OCI-LY7 (cell line): ENCODE results near the gene PAPSS1. TPM values are rescaled to one million over a fixed set of nuclear protein-coding genes. Genes with fewer than 3 reads are reported as not detected.

ENCODE experiments used
- BruUV-seq: library from RNA; stranded (reverse); fragments of 400-500 nt; replicated peaks from 2 replicates; lab custom pipeline; 2021; lab: Mats Ljungman, UMichigan
- CTCF ChIA-PET: fragments of 300-600 bp; sonication (Branson Sonifier 250); formaldehyde crosslinking; loops from one replicate; lab custom pipeline; 2022; ENCODE audit warnings: antibody characterized with exemption; ENCODE audit not compliant: unreplicated experiment; lab: Charles Lee
- POLR2A ChIA-PET: fragments of 300-600 bp; sonication (Branson Sonifier 250); formaldehyde crosslinking; loops from one replicate; lab custom pipeline; 2022; ENCODE audit warnings: antibody characterized with exemption; lab: Charles Lee
- DNase-seq: peaks from one replicate; pipeline ENCODE4 v3.0.0-alpha.2; 2015; ENCODE audit warnings: low spot score
- H2AFZ ChIP-seq: fragments of 200-600 bp; sonication (generic), shearing (Covaris generic); 2 replicates; pipeline ENCODE4 v1.6.1; 2014; ENCODE audit warnings: mild to moderate bottlenecking, antibody characterized with exemption, low read length, moderate library complexity
- H3K27ac ChIP-seq: fragments of 200-600 bp; sonication (generic); 2 replicates; pipeline ENCODE4 v1.5.1; 2014; ENCODE audit warnings: mixed run types, low read depth, mild to moderate bottlenecking, moderate library complexity, low read length, inconsistent platforms; ENCODE audit not compliant: poor library complexity, severe bottlenecking
- H3K36me3 ChIP-seq: fragments of 200-600 bp; sonication (generic); 2 replicates; pipeline ENCODE4 v1.6.1; 2014; ENCODE audit warnings: mild to moderate bottlenecking, antibody characterized with exemption, low read length, moderate library complexity, mixed read lengths; ENCODE audit not compliant: insufficient read depth
- H3K4me1 ChIP-seq: fragments of 200-600 bp; sonication (generic); 2 replicates; pipeline ENCODE4 v1.5.1; 2014; ENCODE audit warnings: mild to moderate bottlenecking, low read length; ENCODE audit not compliant: insufficient read depth, poor library complexity, severe bottlenecking
- H3K4me2 ChIP-seq: fragments of 200-600 bp; sonication (generic); 2 replicates; pipeline ENCODE4 v1.6.1; 2014; ENCODE audit warnings: mild to moderate bottlenecking, low read length
- H3K4me3 ChIP-seq: fragments of 200-600 bp; sonication (generic); 2 replicates; pipeline ENCODE4 v1.5.1; 2014; ENCODE audit warnings: mild to moderate bottlenecking, low read depth, low read length; ENCODE audit not compliant: poor library complexity, severe bottlenecking
- H3K79me2 ChIP-seq: fragments of 200-600 bp; sonication (generic); 2 replicates; pipeline ENCODE4 v1.6.1; 2016; ENCODE audit warnings: low read depth, mild to moderate bottlenecking, low read length, moderate library complexity, mixed read lengths; ENCODE audit not compliant: insufficient read depth
- H3K9me2 ChIP-seq: fragments of 200-600 bp; sonication (generic); 2 replicates; pipeline ENCODE4 v1.6.1; 2016; ENCODE audit warnings: mild to moderate bottlenecking, low read length, mixed read lengths; ENCODE audit not compliant: insufficient read depth
- H3K9me3 ChIP-seq: fragments of 200-600 bp; sonication (generic); 2 replicates; pipeline ENCODE4 v1.6.1; 2014; ENCODE audit warnings: mild to moderate bottlenecking, mixed run types, low read length, mixed read lengths
- H4K20me1 ChIP-seq: fragments of 200-600 bp; sonication (generic); 2 replicates; pipeline ENCODE4 v1.6.1; 2014; ENCODE audit warnings: mild to moderate bottlenecking, antibody characterized with exemption, low read length, moderate library complexity, mixed read lengths; ENCODE audit not compliant: insufficient read depth
- EZH2phosphoT487 ChIP-seq: fragments of 200-600 bp; sonication (generic); IDR thresholded peaks from 2 replicates; pipeline ENCODE4 v1.6.1; 2018; ENCODE audit warnings: low read depth, borderline replicate concordance, mild to moderate bottlenecking, mixed run types, antibody characterized with exemption, low read length, moderate library complexity, mixed read lengths
- intact Hi-C: fragments of 100-400 bp; cut with micrococcal nuclease; formaldehyde crosslinking; loops from one replicate; pipeline ENCODE4 v1.10.0; 2022; ENCODE audit not compliant: unreplicated experiment
- total RNA-seq, 2 experiments: library from RNA; depleted of rRNA in 1 of 2; stranded (reverse); fragments of >200 nt in 1 of 2; shearing (Covaris generic) in 1 of 2; gene quantifications; 2 replicates each; pipeline ENCODE4 v1.2.3, GENCODE V29; 2014 to 2022
- TF ChIP-seq, protein P1 (sequence below): fragments of 200-600 bp; sonication (generic); conservative IDR thresholded peaks from 2 replicates; pipeline ENCODE4 v1.5.1; 2014; ENCODE audit warnings: mild to moderate bottlenecking, antibody characterized with exemption, low read length, moderate library complexity, mixed read lengths

PAPSS1 gene
- total RNA-seq, 2 experiments from 2014 or later: 62.0 to 118 TPM

DNA sequence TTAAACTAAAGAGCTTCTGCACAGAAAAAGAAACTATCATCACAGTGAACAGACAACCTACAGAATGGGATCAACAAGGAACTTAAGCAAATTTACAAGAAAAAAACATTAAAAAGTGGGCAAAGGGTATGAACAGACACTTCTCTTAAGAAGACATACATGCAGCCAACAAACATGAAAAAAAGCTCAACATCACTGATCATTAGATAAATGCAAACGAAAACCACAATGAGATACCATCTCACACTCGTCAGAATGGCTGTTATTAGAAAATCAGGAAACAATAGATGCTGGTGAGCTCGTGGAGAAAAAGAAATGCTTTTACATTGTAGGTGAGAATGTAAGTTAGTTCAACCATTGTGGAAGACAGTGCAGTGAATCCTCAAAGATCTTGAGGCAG lies 27.8 kb downstream of the PAPSS1 start:
- intact Hi-C loops: no loop called here
- POLR2A ChIA-PET: interaction anchor here (1.4 kb wide), 1 partner anchor 28 kb away, joined by 3 read pairs; the partner anchor contains the start of gene PAPSS1

DNA sequence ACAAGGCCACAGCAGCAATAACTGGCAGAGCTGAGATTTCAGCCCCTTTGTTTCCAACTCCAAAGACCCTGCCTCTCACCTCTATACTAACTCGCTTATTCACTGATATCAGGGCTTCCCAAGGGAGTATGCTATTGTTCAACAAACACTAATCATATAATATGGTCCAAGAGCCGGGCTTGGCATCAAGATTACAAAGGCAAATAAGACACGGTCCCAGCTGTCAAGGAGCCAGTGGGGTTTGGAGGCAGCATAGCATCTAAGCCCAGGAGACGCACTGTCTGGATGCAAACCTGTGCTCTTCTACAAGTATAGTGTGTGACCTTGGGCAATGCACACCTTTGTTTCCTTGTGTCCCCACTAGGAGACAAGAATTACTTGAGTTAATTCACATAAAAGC lies 28.7 kb downstream of the PAPSS1 start:
- ChIA-PET CTCF (no interaction called here), POLR2A (no interaction called here)
- H3K4me2 ChIP-seq: no peak overlapping the region
- H3K27ac ChIP-seq: no peak overlapping the region
- H3K4me1 ChIP-seq: no peaks in the 10 kb centered on the region
- no TSS peak for BruUV-seq
- H3K79me2 ChIP-seq: no peaks in the 10 kb centered on the region
- no peak for DNase-seq
- no peaks in the 10 kb centered on the region for H3K9me2 ChIP-seq
- no peak overlapping the region for H3K4me3 ChIP-seq
- H3K9me3 ChIP-seq: no peaks in the 10 kb centered on the region
- TF ChIP-seq, protein P1, sequence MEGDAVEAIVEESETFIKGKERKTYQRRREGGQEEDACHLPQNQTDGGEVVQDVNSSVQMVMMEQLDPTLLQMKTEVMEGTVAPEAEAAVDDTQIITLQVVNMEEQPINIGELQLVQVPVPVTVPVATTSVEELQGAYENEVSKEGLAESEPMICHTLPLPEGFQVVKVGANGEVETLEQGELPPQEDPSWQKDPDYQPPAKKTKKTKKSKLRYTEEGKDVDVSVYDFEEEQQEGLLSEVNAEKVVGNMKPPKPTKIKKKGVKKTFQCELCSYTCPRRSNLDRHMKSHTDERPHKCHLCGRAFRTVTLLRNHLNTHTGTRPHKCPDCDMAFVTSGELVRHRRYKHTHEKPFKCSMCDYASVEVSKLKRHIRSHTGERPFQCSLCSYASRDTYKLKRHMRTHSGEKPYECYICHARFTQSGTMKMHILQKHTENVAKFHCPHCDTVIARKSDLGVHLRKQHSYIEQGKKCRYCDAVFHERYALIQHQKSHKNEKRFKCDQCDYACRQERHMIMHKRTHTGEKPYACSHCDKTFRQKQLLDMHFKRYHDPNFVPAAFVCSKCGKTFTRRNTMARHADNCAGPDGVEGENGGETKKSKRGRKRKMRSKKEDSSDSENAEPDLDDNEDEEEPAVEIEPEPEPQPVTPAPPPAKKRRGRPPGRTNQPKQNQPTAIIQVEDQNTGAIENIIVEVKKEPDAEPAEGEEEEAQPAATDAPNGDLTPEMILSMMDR: no peak
- TF ChIP-seq EZH2phosphoT487: no peak
- no peak overlapping the region for H2AFZ ChIP-seq
- no peaks in the 10 kb centered on the region for H4K20me1 ChIP-seq
- peaks cover 70% of the 10 kb centered on the region for H3K36me3 ChIP-seq
- intact Hi-C loops: no loop called here

More for the DNA sequence above, 27.8 kb downstream of the PAPSS1 start:
- DNase-seq: no peak
- no peaks in the 10 kb centered on the region for H3K4me1 ChIP-seq
- H3K9me2 ChIP-seq: no peaks in the 10 kb centered on the region
- BruUV-seq: no TSS peak
- H3K36me3 ChIP-seq: peaks cover 70% of the 10 kb centered on the region
- no peak overlapping the region for H3K4me3 ChIP-seq
- TF ChIP-seq, protein P1: no peak
- no peak for TF ChIP-seq EZH2phosphoT487
- H3K27ac ChIP-seq: no peak overlapping the region
- no peak overlapping the region for H2AFZ ChIP-seq
- H4K20me1 ChIP-seq: no peaks in the 10 kb centered on the region
- no peaks in the 10 kb centered on the region for H3K79me2 ChIP-seq
- CTCF ChIA-PET: no interaction called here
- no peak overlapping the region for H3K4me2 ChIP-seq
- H3K9me3 ChIP-seq: no peaks in the 10 kb centered on the region

DNA sequence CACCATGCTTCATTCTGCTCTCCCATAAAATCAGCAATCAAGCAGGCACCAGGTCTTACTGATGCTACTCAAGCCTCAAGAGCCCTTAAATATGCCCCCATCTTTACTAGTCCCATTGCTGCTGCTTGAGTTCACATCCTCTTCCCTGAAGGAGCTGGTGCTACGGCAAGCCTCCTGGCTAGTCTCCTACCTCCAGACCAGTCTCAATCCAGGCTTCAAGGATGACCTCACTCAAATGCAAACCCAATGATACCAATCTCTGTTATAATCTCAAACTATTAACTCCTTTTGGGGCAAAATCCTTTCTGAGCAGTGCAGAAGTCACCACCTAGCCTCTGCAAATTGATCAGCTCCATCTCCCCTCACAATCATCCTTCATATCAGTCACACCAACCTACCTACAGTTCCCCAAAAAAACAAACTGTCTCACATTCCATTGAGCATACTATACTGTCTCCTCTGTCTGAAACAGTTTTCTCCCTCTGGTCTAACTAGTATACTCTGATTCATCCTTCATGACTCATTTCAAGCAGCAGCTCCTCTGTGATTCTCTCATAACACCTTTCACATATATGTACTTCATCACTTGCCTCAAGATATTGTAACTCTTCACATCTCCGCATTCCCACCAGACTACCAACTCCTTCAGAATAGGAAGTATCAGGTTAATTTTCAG lies 30.0 kb downstream of the PAPSS1 start:
- no peak overlapping the region for H3K4me3 ChIP-seq
- H3K79me2 ChIP-seq: no peaks in the 10 kb centered on the region
- peaks cover 77% of the 10 kb centered on the region for H3K36me3 ChIP-seq
- H3K4me2 ChIP-seq: no peak overlapping the region
- ChIA-PET POLR2A (no interaction called here), CTCF (no interaction called here)
- no peaks in the 10 kb centered on the region for H3K4me1 ChIP-seq
- H4K20me1 ChIP-seq: no peaks in the 10 kb centered on the region
- no peaks in the 10 kb centered on the region for H3K9me3 ChIP-seq
- DNase-seq: no peak
- no TSS peak for BruUV-seq
- intact Hi-C loops: no loop called here
- H3K9me2 ChIP-seq: no peaks in the 10 kb centered on the region
- H3K27ac ChIP-seq: no peak overlapping the region
- H2AFZ ChIP-seq: no peak overlapping the region
- TF ChIP-seq, protein P1: no peak
- TF ChIP-seq EZH2phosphoT487: no peak
